Measurements from ENCODE around the gene AHSA1. TPM values are rescaled to one million over a fixed set of nuclear protein-coding genes. Genes with fewer than 3 reads are reported as not detected.

The AHSA1 gene
- total and polyA plus RNA-seq, 2 of the 8 experiments (the other 6 are each of a cell fraction or from before 2014, with no cell fraction given) = 155 to 221 TPM

DNA sequence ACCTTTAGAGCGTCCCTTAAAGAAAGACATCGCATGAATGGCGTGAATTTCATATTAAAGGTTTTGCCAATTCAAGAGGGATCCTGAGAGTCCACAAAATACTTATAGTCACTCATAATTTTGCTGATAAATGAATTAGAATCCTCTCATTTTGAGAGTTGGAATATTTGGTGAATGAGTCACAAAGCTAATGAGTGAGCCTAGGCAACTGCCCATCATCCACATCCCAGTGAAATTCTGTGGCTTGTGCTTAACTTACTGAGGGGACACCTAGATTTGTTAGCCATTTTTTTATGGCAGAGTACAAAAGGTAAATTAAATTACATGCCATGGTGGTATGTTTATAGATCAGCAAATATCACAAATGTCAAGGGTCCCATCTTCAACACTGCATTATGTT, 21.9 kb upstream of the AHSA1 start:
- Histone ChIP-seq H2AFZ (ENCODE audit: low read length) (no peak overlapping the region), H2AK5ac (ENCODE audit: low read depth, low read length) (no peak overlapping the region), H3K27me3 (replicated peaks in 1 of 4; ENCODE audit: control insufficient read depth in 3 of 4, extremely low read depth in 1 of 4, insufficient read depth in 3 of 4, low read length in 3 of 4) (no peaks in the 10 kb centered on the region), H2BK20ac (ENCODE audit: low read length) (no peak overlapping the region), H3K4me3 (ENCODE audit: extremely low read depth in 1 of 4, insufficient read depth in 2 of 4, low read depth in 3 of 4, low read length in 4 of 4) (no peak overlapping the region), H3K23ac (ENCODE audit: insufficient read length) (no peak overlapping the region), H3K4ac (replicated peaks; ENCODE audit: insufficient read length, low read depth, low read length) (no peak overlapping the region), H3K4me1 (replicated peaks in 1 of 4; ENCODE audit: control insufficient read depth in 3 of 4, insufficient read depth in 4 of 4, low read length in 3 of 4) (no peaks in the 10 kb centered on the region), H3K79me2 (ENCODE audit: control insufficient read depth in 1 of 2, insufficient read depth in 2 of 2, low read length in 2 of 2) (no peaks in the 10 kb centered on the region), H3K9ac (replicated peaks in 1 of 4; ENCODE audit: extremely low read depth in 1 of 4, low read depth in 3 of 4, low read length in 3 of 4) (no peak overlapping the region), H3K36me3 (ENCODE audit: control insufficient read depth in 2 of 4, insufficient read depth in 4 of 4, low read length in 3 of 4) (peaks cover 3 to 14% (median 7%) of the 10 kb centered on the region in 4 experiments; a peak in 5 of 8 replicates), H3K4me2 (ENCODE audit: insufficient read depth in 1 of 2, low read depth in 2 of 2, low read length in 2 of 2) (no peak overlapping the region), H3K27ac (ENCODE audit: low read depth, low read length) (no peak overlapping the region), H3K79me1 (ENCODE audit: low read depth, low read length) (no peaks in the 10 kb centered on the region), H2BK120ac (replicated peaks; ENCODE audit: low read depth, low read length) (no peak overlapping the region), H4K91ac (replicated peaks; ENCODE audit: insufficient read length, low read length) (no peak overlapping the region), H4K8ac (ENCODE audit: extremely low read depth, insufficient read depth, low read length) (no peak overlapping the region), H3K9me3 (ENCODE audit: insufficient read depth in 2 of 2, low read depth in 1 of 2, low read length in 1 of 2) (no peaks in the 10 kb centered on the region), H3K14ac (ENCODE audit: insufficient read length) (no peak overlapping the region), H2BK15ac (ENCODE audit: low read length) (no peak overlapping the region), H3K23me2 (ENCODE audit: low read depth, low read length) (no peaks in the 10 kb centered on the region), H4K20me1 (replicated peaks in 1 of 2; ENCODE audit: control insufficient read depth in 1 of 2, insufficient read depth in 2 of 2, low read length in 2 of 2) (peaks cover 0 to 2% of the 10 kb centered on the region in 2 experiments), H3K56ac (replicated peaks; ENCODE audit: insufficient read length, low read depth, low read length) (no peak overlapping the region), H2BK5ac (ENCODE audit: low read depth, low read length) (no peak overlapping the region), H2BK12ac (ENCODE audit: low read depth, low read length) (no peak overlapping the region), H4K5ac (ENCODE audit: insufficient read length, low read depth, low read length) (no peak overlapping the region), H3K18ac (ENCODE audit: extremely low read depth, low read length) (no peak overlapping the region)
- CTCF ChIA-PET (ENCODE audit: partially characterized antibody) = no interaction called here
- FAIRE-seq = no peak
- POLR2A ChIA-PET (ENCODE audit: partially characterized antibody) = no interaction called here
- DNase-seq (ENCODE audit: low read depth in 1 of 2, low spot score in 2 of 2) = no peak
- 96% methylated on average over 3 of the region's 3 CpGs; no CpG with 5 or more reads in 1 of the 2 experiments for WGBS, 2 experiments (ENCODE audit: extremely low coverage in 1 of 2, insufficient coverage in 1 of 2, insufficient read length in 1 of 2, insufficient replicate concordance in 2 of 2, low coverage in 1 of 2, low lambda C conversion rate in 2 of 2, missing lambda C conversion rate in 1 of 2)
- no peak for TF ChIP-seq CHD7 (IDR thresholded peaks at IDR 0.05; ENCODE audit: insufficient replicate concordance, low read length)

Measured in H1 (cell line).